T-helper 17 cell (primary cell): Measurements from ENCODE around the gene GLRB. TPM values are rescaled to one million over a fixed set of nuclear protein-coding genes. Genes with fewer than 3 reads are reported as not detected.
"Not testable (repeated sequence)": the region's sequence is repeated elsewhere in the genome, so short reads cannot be mapped to it uniquely, and the experiment has no call there.

ENCODE experiments used
- ATAC-seq: fragments of 150-1000 bp; cut with Tn5 transposase; 2 replicates; pipeline ENCODE4 v1.10.0; 2021; ENCODE audit warnings: mild to moderate bottlenecking, moderate library complexity
- DNase-seq, 3 donors: peaks; one replicate each; pipeline versions ENCODE4 v3.0.0 to v3.0.0-alpha.2; 2020 to 2021
- H3K9me3 ChIP-seq: one replicate; pipeline ENCODE4 v1.7.0; 2013; ENCODE audit warnings: low read length, mild to moderate bottlenecking; ENCODE audit not compliant: control insufficient read depth, poor library complexity, severe bottlenecking
- H3K27ac Mint-ChIP-seq: one replicate; pipeline ENCODE4 v1.8.0; 2022; ENCODE audit warnings: mild to moderate bottlenecking, moderate library complexity, mixed read lengths
- H3K27me3 Mint-ChIP-seq: one replicate; pipeline ENCODE4 v1.8.0; 2022; ENCODE audit warnings: mixed read lengths
- H3K36me3 Mint-ChIP-seq: one replicate; pipeline ENCODE4 v1.8.0; 2022; ENCODE audit warnings: low read depth, mixed read lengths
- H3K4me1 Mint-ChIP-seq: one replicate; pipeline ENCODE4 v1.8.0; 2022; ENCODE audit warnings: mild to moderate bottlenecking, mixed read lengths
- H3K4me3 Mint-ChIP-seq: one replicate; pipeline ENCODE4 v1.8.0; 2022; ENCODE audit warnings: mild to moderate bottlenecking, moderate library complexity, mixed read lengths
- total RNA-seq, 4 donors: library from RNA in 2 of 4; stranded (reverse) in 2 of 4; gene quantifications; one replicate each; pipeline ENCODE4 v1.2.3 and lab custom pipeline; 2022 to 2026

GLRB gene
- total RNA-seq, 2 donors from 2014 or later = not detected

DNA sequence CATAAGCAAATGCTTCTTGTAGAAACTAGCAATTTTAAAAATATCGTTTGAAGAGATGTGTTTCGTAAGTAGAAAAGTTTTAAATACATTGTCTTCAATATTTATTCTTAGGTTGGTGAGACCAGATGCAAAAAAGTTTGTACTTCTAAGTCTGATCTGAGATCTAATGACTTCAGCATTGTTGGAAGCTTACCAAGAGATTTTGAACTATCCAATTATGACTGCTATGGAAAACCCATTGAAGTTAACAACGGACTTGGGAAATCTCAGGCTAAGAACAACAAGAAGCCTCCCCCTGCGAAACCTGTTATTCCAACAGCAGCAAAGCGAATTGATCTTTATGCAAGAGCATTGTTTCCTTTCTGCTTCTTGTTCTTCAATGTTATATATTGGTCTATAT, 94.4 kb downstream of the GLRB start:
- H3K4me3 Mint-ChIP-seq = no peak overlapping the region
- H3K27me3 Mint-ChIP-seq = no peaks in the 10 kb centered on the region
- no peaks in the 10 kb centered on the region for H3K36me3 Mint-ChIP-seq
- H3K27ac Mint-ChIP-seq = no peak overlapping the region
- H3K9me3 ChIP-seq = no peaks in the 10 kb centered on the region
- H3K4me1 Mint-ChIP-seq = no peaks in the 10 kb centered on the region
- ATAC-seq (no peak), DNase-seq (no peak)

DNA sequence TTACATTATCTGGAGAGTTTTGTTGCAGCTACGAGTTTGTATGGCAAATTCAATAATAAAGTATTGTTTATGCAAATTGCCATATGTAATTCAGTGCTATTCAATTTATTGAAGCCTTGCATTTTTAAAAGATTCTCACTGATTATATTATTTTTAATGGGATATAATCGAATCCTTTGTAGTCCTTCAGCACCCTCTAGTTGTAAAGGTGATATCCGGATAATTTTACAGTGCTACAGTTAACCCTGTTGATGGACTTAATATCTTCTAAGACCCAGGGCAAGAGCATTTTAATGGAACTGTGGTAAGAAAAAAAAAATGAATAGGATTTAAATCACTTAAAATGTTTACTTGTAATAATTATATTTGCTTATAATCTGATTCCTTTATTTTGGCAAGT, 96.1 kb downstream of the GLRB start:
- ATAC-seq = no peak
- Mint-ChIP-seq H3K36me3 (no peaks in the 10 kb centered on the region), H3K27ac (no peak overlapping the region), H3K4me3 (no peak overlapping the region), H3K4me1 (no peaks in the 10 kb centered on the region), H3K27me3 (no peaks in the 10 kb centered on the region)
- no peak for DNase-seq
- H3K9me3 ChIP-seq = no peaks in the 10 kb centered on the region

DNA sequence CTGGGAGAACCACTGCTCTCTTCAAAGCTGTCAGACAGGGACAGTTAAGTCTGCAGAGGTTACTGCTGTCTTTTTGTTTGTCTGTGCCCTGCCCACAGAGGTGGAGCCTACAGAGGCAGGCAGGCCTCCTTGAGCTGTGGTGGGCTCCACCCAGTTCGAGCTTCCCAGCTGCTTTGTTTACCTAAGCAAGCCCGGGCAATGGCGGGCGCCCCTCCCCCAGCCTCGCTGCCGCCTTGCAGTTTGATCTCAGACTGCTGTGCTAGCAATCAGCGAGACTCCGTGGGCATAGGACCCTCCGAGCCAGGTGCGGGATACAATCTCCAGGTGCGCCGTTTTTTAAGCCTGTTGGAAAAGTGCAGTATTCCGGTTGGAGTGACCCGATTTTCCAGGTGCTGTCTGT, 104.3 kb downstream of the GLRB start:
- DNase-seq, ATAC-seq, H3K4me3 Mint-ChIP-seq, H3K9me3 ChIP-seq, H3K27me3 Mint-ChIP-seq, H3K4me1 Mint-ChIP-seq, H3K36me3 Mint-ChIP-seq, H3K27ac Mint-ChIP-seq: not testable (repeated sequence)

DNA sequence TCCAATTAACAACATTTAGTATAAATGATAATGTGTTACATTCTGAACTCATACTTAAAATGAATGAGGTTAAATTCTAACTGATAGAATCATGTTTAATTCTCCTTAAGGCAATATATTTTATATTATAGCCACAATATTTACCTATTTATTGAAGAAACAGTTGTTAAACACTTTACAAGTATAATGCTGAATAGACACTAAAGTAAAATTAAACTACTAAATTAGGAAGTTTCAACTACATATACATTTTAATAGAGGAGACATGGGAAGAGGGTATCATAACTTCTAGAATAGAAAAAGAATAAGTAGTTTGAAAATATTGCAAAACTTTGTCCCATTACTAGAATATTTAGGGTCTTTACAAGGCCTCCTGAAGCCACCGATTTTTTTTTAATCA, 108.3 kb downstream of the GLRB start:
- no peak for DNase-seq
- Mint-ChIP-seq H3K27me3 (no peaks in the 10 kb centered on the region), H3K4me1 (no peaks in the 10 kb centered on the region), H3K36me3 (no peaks in the 10 kb centered on the region), H3K4me3 (no peak overlapping the region), H3K27ac (no peak overlapping the region)
- no peak for ATAC-seq
- no peaks in the 10 kb centered on the region for H3K9me3 ChIP-seq

DNA sequence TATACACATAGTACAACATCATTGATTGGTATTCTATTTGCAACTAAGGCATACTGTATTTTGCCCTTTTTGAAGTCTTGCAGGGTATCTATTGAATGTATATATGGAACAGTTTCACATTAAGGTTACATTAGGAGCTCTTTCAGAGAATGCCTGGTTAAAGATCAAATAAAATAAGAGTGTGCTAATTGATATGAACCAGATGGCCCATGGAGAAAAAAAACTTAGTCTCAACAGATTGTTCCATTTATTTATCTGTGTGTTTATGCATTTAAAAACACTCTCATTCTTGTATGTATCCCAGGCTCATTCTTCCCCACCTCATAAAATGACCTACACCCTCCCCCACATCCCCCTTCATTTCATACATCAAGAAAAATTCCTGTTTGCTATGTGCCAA, 109.4 kb downstream of the GLRB start:
- no peaks in the 10 kb centered on the region for H3K9me3 ChIP-seq
- no peaks in the 10 kb centered on the region for H3K36me3 Mint-ChIP-seq
- no peak overlapping the region for H3K4me3 Mint-ChIP-seq
- no peak overlapping the region for H3K27ac Mint-ChIP-seq
- no peaks in the 10 kb centered on the region for H3K27me3 Mint-ChIP-seq
- DNase-seq (no peak), ATAC-seq (no peak)
- no peaks in the 10 kb centered on the region for H3K4me1 Mint-ChIP-seq

DNA sequence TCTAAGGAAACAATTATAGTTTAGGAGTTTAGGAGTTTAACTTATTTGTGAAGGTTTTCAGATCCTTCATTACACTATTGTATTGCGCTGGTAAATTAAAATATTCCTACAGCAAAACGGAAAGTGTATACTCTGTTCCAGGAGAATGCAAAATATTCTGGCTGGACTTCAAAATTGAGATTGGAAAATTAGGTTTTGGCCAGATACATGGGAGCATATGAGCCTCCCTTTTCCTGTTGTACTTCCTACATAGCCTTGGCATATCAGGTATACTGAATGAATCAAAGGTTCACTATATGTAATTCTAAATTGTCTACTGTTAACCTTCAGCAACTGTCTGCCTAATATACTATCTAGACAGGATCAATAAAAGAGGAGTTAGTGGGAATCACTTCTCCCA, 119.4 kb downstream of the GLRB start:
- Mint-ChIP-seq H3K36me3 (no peaks in the 10 kb centered on the region), H3K27me3 (no peaks in the 10 kb centered on the region), H3K4me3 (no peak overlapping the region), H3K4me1 (no peaks in the 10 kb centered on the region), H3K27ac (no peak overlapping the region)
- no peak for DNase-seq
- no peaks in the 10 kb centered on the region for H3K9me3 ChIP-seq
- no peak for ATAC-seq

DNA sequence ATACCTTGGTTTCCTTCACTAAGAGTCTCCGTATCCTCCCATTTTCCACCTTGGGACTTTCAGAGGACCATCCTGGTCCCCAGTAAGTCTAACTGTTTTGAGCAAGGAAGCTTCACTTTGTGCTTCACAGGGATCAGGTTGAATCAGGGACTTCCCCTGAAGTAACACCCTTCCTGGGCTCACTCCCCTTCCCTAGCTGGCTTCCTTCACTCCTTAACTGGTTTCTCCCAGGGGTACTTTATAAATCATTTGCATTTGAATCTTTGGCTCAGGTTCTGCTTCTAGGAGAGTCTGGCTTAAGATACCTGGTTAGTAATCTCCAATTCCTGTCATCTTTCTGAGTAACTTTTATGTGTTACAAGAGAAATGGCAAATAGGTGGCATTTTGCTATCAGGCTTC, 120.1 kb downstream of the GLRB start:
- no peaks in the 10 kb centered on the region for H3K4me1 Mint-ChIP-seq
- H3K9me3 ChIP-seq = no peaks in the 10 kb centered on the region
- no peaks in the 10 kb centered on the region for H3K27me3 Mint-ChIP-seq
- no peak overlapping the region for H3K27ac Mint-ChIP-seq
- ATAC-seq (no peak), DNase-seq (no peak)
- H3K4me3 Mint-ChIP-seq = no peak overlapping the region
- H3K36me3 Mint-ChIP-seq = no peaks in the 10 kb centered on the region

DNA sequence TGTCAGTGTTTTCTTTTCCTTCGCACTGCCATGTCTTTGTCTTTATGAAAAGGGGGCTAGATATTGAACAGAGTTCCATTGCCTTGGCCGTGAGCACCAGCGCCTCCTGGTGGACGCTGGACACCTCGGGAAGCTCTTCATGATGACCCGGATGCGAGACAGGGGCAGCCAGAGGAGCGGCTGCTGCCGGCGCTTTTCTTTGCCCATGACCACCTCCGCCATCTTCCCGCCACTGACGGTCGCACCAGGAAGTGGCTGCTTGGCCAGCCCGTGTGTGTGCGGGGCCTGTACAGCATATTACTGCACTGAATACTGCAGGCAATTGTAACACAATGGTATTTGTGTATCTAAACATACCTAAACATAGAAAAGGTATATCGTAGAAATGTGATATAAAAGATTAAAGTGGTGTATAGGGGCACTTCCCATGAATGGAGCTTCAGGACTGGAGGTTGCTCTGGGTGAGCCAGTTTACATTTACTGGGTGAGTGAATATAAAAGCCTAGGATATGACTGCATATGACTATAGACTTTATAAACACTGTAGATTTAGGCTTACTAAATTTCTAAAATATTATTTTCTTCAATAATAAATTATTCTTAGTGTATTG, 128.8 kb downstream of the GLRB start:
- no peak for ATAC-seq

DNA sequence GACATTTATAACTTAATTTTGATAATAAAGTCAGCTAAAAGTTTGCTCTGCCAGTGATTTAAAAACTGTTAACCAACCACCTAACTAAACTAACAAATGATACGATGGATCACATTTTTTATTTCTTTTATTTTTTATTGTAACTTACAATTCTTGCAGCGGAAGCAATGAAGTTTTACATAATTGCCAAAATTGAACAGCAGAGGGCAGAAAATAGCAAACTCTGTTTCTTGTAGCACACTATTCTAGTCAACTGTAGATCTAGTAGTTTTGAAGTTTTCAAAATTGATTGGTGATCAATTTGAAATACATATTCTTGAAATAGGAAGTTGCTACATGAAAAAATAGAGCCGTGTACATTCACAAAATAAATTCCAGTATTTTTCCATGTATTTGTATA, 141.8 kb downstream of the GLRB start:
- H3K36me3 Mint-ChIP-seq = peaks cover 2% of the 10 kb centered on the region
- H3K27me3 Mint-ChIP-seq = peaks cover 26% of the 10 kb centered on the region
- no peaks in the 10 kb centered on the region for H3K9me3 ChIP-seq
- no peak overlapping the region for H3K27ac Mint-ChIP-seq
- DNase-seq (no peak), ATAC-seq (no peak)
- H3K4me1 Mint-ChIP-seq = no peaks in the 10 kb centered on the region
- no peak overlapping the region for H3K4me3 Mint-ChIP-seq

More for the DNA sequence above, 128.8 kb downstream of the GLRB start:
- H3K9me3 ChIP-seq = no peaks in the 10 kb centered on the region
- DNase-seq = no peak
- Mint-ChIP-seq H3K4me1 (no peaks in the 10 kb centered on the region), H3K4me3 (no peak overlapping the region), H3K27ac (no peak overlapping the region), H3K27me3 (no peaks in the 10 kb centered on the region), H3K36me3 (no peaks in the 10 kb centered on the region)

DNA sequence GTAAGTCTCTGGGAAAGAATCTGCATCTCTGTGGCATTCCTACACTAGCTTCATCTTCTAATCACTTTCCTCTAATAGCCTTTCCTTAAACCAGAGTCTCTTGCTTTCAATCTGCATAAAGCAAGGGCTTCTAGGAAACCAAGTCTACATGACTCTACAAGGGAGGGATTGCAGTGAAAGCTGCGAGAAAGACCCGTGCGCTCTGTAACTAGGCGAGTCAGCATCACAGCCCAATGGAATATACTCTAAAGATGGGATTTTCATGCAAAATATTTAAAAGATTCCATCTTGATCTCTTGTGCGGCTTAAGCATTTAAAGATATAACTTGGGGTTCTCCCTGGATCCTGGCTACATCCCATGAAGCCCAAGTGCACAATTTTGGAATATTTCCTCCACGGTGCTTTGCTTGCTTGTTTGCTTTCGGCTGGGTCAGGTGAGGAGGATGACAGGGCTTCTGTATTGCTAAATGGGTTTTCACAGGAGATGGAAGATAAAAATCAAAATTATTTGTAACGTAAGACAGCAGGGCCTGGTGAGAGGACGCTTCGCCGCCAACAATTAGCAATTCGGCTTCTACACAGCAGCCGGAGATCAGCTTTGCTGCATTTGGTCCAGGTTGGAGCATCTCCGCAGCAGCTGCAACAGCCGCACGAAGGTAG, 143.9 kb downstream of the GLRB start:
- no peak overlapping the region for H3K4me3 Mint-ChIP-seq
- ATAC-seq (no peak), DNase-seq (no peak)
- H3K27me3 Mint-ChIP-seq = peaks cover 32% of the 10 kb centered on the region
- no peaks in the 10 kb centered on the region for H3K4me1 Mint-ChIP-seq
- peaks cover 4% of the 10 kb centered on the region for H3K36me3 Mint-ChIP-seq
- H3K9me3 ChIP-seq = no peaks in the 10 kb centered on the region
- H3K27ac Mint-ChIP-seq = no peak overlapping the region

DNA sequence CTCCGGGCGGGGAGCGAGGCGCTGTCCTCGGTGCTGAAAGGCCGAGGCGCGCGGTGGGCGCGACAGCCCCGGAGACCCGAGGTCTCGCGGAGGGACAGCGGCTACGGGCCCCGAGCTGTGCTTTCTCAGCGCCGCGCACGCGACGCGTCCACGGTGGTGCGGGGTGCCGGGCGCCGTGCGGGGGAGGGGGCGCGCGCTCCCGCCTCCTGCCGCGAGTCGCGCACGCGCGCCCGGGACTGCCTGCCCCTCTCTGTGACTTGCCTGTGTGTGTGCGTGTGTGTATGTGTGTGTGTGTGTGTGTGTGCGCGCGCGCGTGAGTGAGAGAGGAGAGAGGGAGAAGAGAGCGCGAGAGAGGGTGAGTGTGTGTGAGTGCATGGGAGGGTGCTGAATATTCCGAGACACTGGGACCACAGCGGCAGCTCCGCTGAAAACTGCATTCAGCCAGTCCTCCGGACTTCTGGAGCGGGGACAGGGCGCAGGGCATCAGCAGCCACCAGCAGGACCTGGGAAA, 144.5 kb downstream of the GLRB start, which contains the start of gene GRIA2:
GRIA2 (plus strand) TSS at position 358 of the 511 bp plus-strand sequence. CDS start 315 bp downstream, outside the sequence.
- Mint-ChIP-seq H3K4me1 (no peaks in the 10 kb centered on the region), H3K27ac (no peak within 1 kb of the TSS), H3K36me3 (peaks cover 4% of the 10 kb centered on the region), H3K27me3 (peaks cover 32% of the 10 kb centered on the region), H3K4me3 (no peak within 1 kb of the TSS)
- H3K9me3 ChIP-seq = no peaks in the 10 kb centered on the region
- DNase-seq = no peak
- no peak for ATAC-seq

DNA sequence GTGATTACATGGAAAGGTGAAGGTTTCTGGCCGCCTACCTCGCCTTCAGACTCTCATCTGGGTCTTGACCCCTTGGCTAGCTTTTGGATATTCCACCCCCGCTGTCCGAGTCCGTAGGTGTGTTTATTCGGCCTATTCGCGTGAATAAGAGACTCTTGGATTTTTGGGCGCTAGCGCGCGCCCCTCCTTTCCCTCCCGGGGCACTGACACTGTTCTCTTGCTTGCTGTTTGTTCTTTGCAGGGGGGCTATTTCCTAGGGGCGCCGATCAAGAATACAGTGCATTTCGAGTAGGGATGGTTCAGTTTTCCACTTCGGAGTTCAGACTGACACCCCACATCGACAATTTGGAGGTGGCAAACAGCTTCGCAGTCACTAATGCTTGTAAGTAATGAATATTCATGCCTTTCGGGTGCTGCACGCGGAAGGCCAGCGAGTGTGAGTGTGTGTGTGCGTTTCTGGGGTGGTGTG, 145.5 kb downstream of the GLRB start:
- H3K36me3 Mint-ChIP-seq = peaks cover 4% of the 10 kb centered on the region
- H3K4me3 Mint-ChIP-seq = no peak overlapping the region
- no peaks in the 10 kb centered on the region for H3K9me3 ChIP-seq
- H3K27me3 Mint-ChIP-seq = peaks cover 32% of the 10 kb centered on the region
- no peaks in the 10 kb centered on the region for H3K4me1 Mint-ChIP-seq
- H3K27ac Mint-ChIP-seq = no peak overlapping the region
- ATAC-seq (no peak), DNase-seq (no peak)
